GM18867 (cell line): ENCODE results near the gene SCN3B.

Source experiments
- ATAC-seq: cut with Tn5 transposase; IDR thresholded peaks from one replicate; pipeline ENCODE4 v1.9.1; 2021; ENCODE audit warnings: mild to moderate bottlenecking, moderate library complexity; ENCODE audit not compliant: unreplicated experiment

SCN3B gene

GRCh38 chr11:123659311-123659710 is 4.9 kb upstream of the SCN3B start:
- ATAC-seq = no peak

- no peak for ATAC-seq
These were observed 428 bp downstream of the SCN3B start for GRCh38 chr11:123653827-123654565.

- no peak for ATAC-seq
These were observed 969 bp downstream of the SCN3B start for GRCh38 chr11:123653483-123653826.

- no peak for ATAC-seq
These were observed 1.8 kb downstream of the SCN3B start for GRCh38 chr11:123652599-123652998.

- no peak for ATAC-seq
These were observed 3.5 kb downstream of the SCN3B start for GRCh38 chr11:123650901-123651300.

- ATAC-seq = no peak
These were observed 9.0 kb downstream of the SCN3B start for GRCh38 chr11:123645286-123645975.

GRCh38 chr11:123642435-123642834 is 12.0 kb downstream of the SCN3B start:
- ATAC-seq = no peak

GRCh38 chr11:123641495-123641840 is 13.0 kb downstream of the SCN3B start:
- ATAC-seq = no peak

GRCh38 chr11:123640677-123641494 is 13.5 kb downstream of the SCN3B start:
- peak; percentile 86 for ATAC-seq

GRCh38 chr11:123640029-123640428 is 14.4 kb downstream of the SCN3B start:
- no peak for ATAC-seq

GRCh38 chr11:123630126-123630608 is 24.3 kb downstream of the SCN3B start:
- ATAC-seq = no peak

- ATAC-seq = no peak
These were observed 25.3 kb downstream of the SCN3B start for GRCh38 chr11:123628936-123629683.

- no peak for ATAC-seq
These were observed 29.4 kb downstream of the SCN3B start for GRCh38 chr11:123624974-123625373.

GRCh38 chr11:123622576-123622975 is 31.8 kb downstream of the SCN3B start:
- ATAC-seq = no peak

- ATAC-seq = no peak
These were observed 37.8 kb downstream of the SCN3B start for GRCh38 chr11:123616505-123617198.

GRCh38 chr11:123611698-123612097 is 42.7 kb downstream of the SCN3B start:
- ATAC-seq = no peak

- ATAC-seq = no peak
These were observed 45.5 kb downstream of the SCN3B start for GRCh38 chr11:123608945-123609344.

- no peak for ATAC-seq
These were observed 46.1 kb downstream of the SCN3B start for GRCh38 chr11:123608371-123608770.

GRCh38 chr11:123607781-123608180 is 46.6 kb downstream of the SCN3B start:
- no peak for ATAC-seq

- ATAC-seq = no peak
These were observed 50.8 kb downstream of the SCN3B start for GRCh38 chr11:123603666-123604065.
